Measurements from ENCODE around the gene DZANK1.

Gene DZANK1

GRCh38 chr20:18507218-18508191 lies 40.7 kb upstream of the DZANK1 start, which contains the start of gene SEC23B (continued):
- TF ChIP-seq ZBTB11 (tag by site-specific recombination; conservative IDR thresholded peaks at IDR 0.05; ENCODE audit: low read depth) (peak; percentile 94), ZNF544 (tag by site-specific recombination; IDR thresholded peaks at IDR 0.05) (no peak), RBAK (tag by site-specific recombination; IDR thresholded peaks at IDR 0.05) (no peak), OVOL3 (tag by site-specific recombination; IDR thresholded peaks at IDR 0.05) (peak; percentile 21; the same call in 1 of the 2 replicates), ZSCAN16 (tag by site-specific recombination; IDR thresholded peaks at IDR 0.05) (no peak), PBX3 (CRISPR knock-in tag; IDR thresholded peaks at IDR 0.05) (no peak), ZNF223 (tag by site-specific recombination; IDR thresholded peaks at IDR 0.05) (no peak), ZNF362 (tag by site-specific recombination; IDR thresholded peaks at IDR 0.05) (no peak), ZNF768 (tag by site-specific recombination; IDR thresholded peaks at IDR 0.05) (no peak; the same call in 1 of the 2 replicates), KLF8 (tag by site-specific recombination; IDR thresholded peaks at IDR 0.05) (peak; percentile 68; the same call in 1 of the 2 replicates), GLI2 (tag by site-specific recombination; IDR thresholded peaks at IDR 0.05; ENCODE audit: borderline replicate concordance, low read depth) (no peak), ZNF791 (tag by site-specific recombination; IDR thresholded peaks at IDR 0.05) (no peak), ZNF292 (tag by site-specific recombination; IDR thresholded peaks at IDR 0.05; ENCODE audit: borderline replicate concordance, low read depth) (no peak), PATZ1 (tag by site-specific recombination; IDR thresholded peaks at IDR 0.05) (0 out of 2 replicates have a peak, but pooled peaks have one; percentile 8), ZNF23 (tag by site-specific recombination; IDR thresholded peaks at IDR 0.05; ENCODE audit: borderline replicate concordance) (no peak), ZNF624 (tag by site-specific recombination; IDR thresholded peaks at IDR 0.05) (no peak), SP2 (tag by site-specific recombination; IDR thresholded peaks at IDR 0.05) (peak; percentile 96), TCF7L2 (IDR thresholded peaks at IDR 0.05; ENCODE audit: borderline replicate concordance, low read depth, low read length) (no peak), KLF16 (tag by site-specific recombination; IDR thresholded peaks at IDR 0.05) (peak; percentile 53; the same call in 1 of the 2 replicates), ZNF514 (tag by site-specific recombination; IDR thresholded peaks at IDR 0.05) (no peak), ZNF600 (tag by site-specific recombination; IDR thresholded peaks at IDR 0.05) (peak; percentile 96), ZNF133 (tag by site-specific recombination; IDR thresholded peaks at IDR 0.05) (no peak), ZNF626 (tag by site-specific recombination; IDR thresholded peaks at IDR 0.05) (no peak), ZNF513 (tag by site-specific recombination; IDR thresholded peaks at IDR 0.05) (no peak), ZNF473 (tag by site-specific recombination; IDR thresholded peaks at IDR 0.05) (no peak), ZNF114 (tag by site-specific recombination; IDR thresholded peaks at IDR 0.05) (no peak)
- TF ChIP-seq, protein P1, sequence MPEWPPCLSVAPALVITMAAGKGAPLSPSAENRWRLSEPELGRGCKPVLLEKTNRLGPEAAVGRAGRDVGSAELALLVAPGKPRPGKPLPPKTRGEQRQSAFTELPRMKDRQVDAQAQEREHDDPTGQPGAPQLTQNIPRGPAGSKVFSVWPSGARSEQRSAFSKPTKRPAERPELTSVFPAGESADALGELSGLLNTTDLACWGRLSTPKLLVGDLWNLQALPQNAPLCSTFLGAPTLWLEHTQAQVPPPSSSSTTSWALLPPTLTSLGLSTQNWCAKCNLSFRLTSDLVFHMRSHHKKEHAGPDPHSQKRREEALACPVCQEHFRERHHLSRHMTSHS (tag by site-specific recombination; IDR thresholded peaks at IDR 0.05) = no peak
- TF ChIP-seq, protein P2, sequence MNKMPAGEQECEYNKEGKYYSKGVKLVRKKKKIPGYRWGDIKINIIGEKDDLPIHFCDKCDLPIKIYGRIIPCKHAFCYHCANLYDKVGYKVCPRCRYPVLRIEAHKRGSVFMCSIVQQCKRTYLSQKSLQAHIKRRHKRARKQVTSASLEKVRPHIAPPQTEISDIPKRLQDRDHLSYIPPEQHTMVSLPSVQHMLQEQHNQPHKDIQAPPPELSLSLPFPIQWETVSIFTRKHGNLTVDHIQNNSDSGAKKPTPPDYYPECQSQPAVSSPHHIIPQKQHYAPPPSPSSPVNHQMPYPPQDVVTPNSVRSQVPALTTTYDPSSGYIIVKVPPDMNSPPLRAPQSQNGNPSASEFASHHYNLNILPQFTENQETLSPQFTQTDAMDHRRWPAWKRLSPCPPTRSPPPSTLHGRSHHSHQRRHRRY (tag by site-specific recombination; IDR thresholded peaks at IDR 0.05) = no peak

Data from HEK293 (cell line).